AG10803 (cell line): ENCODE data around the gene MBNL2.

ENCODE experiments used
- DNase-seq: peaks from one replicate; pipeline ENCODE4 v3.0.0; 2010; ENCODE audit warnings: low read depth
- H3K4me3 ChIP-seq: 2 replicates; pipeline ENCODE4 v1.5.1; 2011; ENCODE audit warnings: mild to moderate bottlenecking, low read length, control low read depth
- CTCF ChIP-seq: conservative IDR thresholded peaks from 2 replicates; pipeline ENCODE4 v1.5.1; 2011; ENCODE audit warnings: mild to moderate bottlenecking, low read length, control low read depth, inconsistent platforms

MBNL2 gene

GRCh38 chr13:97257800-97258799 lies 36.0 kb downstream of the MBNL2 start:
- TF ChIP-seq CTCF = peak; percentile 37
- no peak overlapping the region for H3K4me3 ChIP-seq

GRCh38 chr13:97258801-97259200 lies 36.7 kb downstream of the MBNL2 start:
- no peak for TF ChIP-seq CTCF
- no peak overlapping the region for H3K4me3 ChIP-seq
- peak; percentile 84 for DNase-seq

More at GRCh38 chr13:97257800-97258799, 36.0 kb downstream of the MBNL2 start:
- peak; percentile 88 for DNase-seq

GRCh38 chr13:97259410-97259797 lies 37.3 kb downstream of the MBNL2 start:
- no peak overlapping the region for H3K4me3 ChIP-seq
- DNase-seq = no peak
- no peak for TF ChIP-seq CTCF

GRCh38 chr13:97259798-97260714 lies 37.9 kb downstream of the MBNL2 start:
- H3K4me3 ChIP-seq = no peak overlapping the region
- peak; percentile 62 for DNase-seq
- TF ChIP-seq CTCF = no peak

GRCh38 chr13:97261254-97262005 lies 39.3 kb downstream of the MBNL2 start:
- DNase-seq = no peak
- TF ChIP-seq CTCF = no peak
- no peak overlapping the region for H3K4me3 ChIP-seq

- no peak for TF ChIP-seq CTCF
- no peak for DNase-seq
- H3K4me3 ChIP-seq = no peak overlapping the region
These were observed 39.9 kb downstream of the MBNL2 start for GRCh38 chr13:97262058-97262457.
